ENCODE measurements around the gene COA4.

GRCh38 chr11:73839123-73839457 is 37.6 kb downstream of the COA4 start:
- TF ChIP-seq GATA2 (IDR thresholded peaks at IDR 0.05; ENCODE audit: low read depth, low read length), result no peak
- no peak for TF ChIP-seq GATA3 (IDR thresholded peaks at IDR 0.05; ENCODE audit: low read depth, low read length)

Measured in SH-SY5Y (cell line).